Measurements from ENCODE around the gene VARS1.
"Not testable (repeated sequence)": the region's sequence is repeated elsewhere in the genome, so short reads cannot be mapped to it uniquely, and the experiment has no call there.

DNA sequence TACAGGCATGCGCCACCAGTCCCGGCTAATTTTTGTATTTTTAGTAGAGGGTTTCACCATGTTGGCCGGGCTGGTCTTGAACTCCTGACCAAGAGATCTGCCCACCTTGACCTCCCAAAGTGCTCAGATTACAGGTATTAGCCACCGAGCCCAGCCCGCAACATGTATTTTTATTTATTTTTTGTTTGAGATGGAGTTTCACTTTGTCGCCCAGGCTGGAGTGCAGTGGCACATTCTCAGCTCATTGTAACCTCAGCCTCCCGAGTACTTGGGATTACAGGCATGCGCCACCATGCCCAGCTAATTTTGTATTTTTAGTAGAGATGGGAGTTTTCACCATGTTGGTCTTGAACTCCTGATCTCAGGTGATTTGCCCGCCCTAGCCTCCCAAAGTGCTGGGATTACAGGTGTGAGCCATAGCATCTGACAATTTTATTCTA, 42.6 kb upstream of the VARS1 start:
- not testable (repeated sequence) for TF ChIP-seq POLR2A (IDR thresholded peaks at IDR 0.05)
- TF ChIP-seq, protein P1, sequence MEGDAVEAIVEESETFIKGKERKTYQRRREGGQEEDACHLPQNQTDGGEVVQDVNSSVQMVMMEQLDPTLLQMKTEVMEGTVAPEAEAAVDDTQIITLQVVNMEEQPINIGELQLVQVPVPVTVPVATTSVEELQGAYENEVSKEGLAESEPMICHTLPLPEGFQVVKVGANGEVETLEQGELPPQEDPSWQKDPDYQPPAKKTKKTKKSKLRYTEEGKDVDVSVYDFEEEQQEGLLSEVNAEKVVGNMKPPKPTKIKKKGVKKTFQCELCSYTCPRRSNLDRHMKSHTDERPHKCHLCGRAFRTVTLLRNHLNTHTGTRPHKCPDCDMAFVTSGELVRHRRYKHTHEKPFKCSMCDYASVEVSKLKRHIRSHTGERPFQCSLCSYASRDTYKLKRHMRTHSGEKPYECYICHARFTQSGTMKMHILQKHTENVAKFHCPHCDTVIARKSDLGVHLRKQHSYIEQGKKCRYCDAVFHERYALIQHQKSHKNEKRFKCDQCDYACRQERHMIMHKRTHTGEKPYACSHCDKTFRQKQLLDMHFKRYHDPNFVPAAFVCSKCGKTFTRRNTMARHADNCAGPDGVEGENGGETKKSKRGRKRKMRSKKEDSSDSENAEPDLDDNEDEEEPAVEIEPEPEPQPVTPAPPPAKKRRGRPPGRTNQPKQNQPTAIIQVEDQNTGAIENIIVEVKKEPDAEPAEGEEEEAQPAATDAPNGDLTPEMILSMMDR (IDR thresholded peaks at IDR 0.05): not testable (repeated sequence)

Data from vagina (tissue), 2 donors.